ENCODE results near the gene BRIP1.

Gene BRIP1

GRCh38 chr17:61768405-61768804, 94.9 kb downstream of the BRIP1 start:
- Histone ChIP-seq H3K9me3 (replicated peaks in 1 of 11) (peaks cover 23 to 39% (median 32%) of the 10 kb centered on the region in 11 experiments), H3K9ac (no peak overlapping the region), H3K4me1 (no peaks in the 10 kb centered on the region), H3K27ac (no peak overlapping the region), H3K27me3 (no peaks in the 10 kb centered on the region), H3K36me3 (peaks cover 11 to 76% (median 58%) of the 10 kb centered on the region in 11 experiments), H3K4me3 (no peak overlapping the region), H4K20me1 (no peaks in the 10 kb centered on the region), H3K4me2 (no peak overlapping the region)
- TF ChIP-seq Cebpa-rat (IDR thresholded peaks at IDR 0.05), result no peak

- H3K9ac ChIP-seq, result no peak overlapping the region
These were observed 96.8 kb downstream of the BRIP1 start for GRCh38 chr17:61766520-61766919.

GRCh38 chr17:61764846-61765245, 98.5 kb downstream of the BRIP1 start:
- TF ChIP-seq Cebpa-rat (IDR thresholded peaks at IDR 0.05), result no peak
- Histone ChIP-seq H3K9me3 (replicated peaks in 1 of 11) (peaks cover 8 to 25% (median 19%) of the 10 kb centered on the region in 11 experiments; a peak in 21 of 22 replicates), H3K4me1 (no peaks in the 10 kb centered on the region), H3K4me2 (no peak overlapping the region), H3K9ac (no peak overlapping the region), H4K20me1 (no peaks in the 10 kb centered on the region), H3K36me3 (peaks cover 5 to 76% (median 54%) of the 10 kb centered on the region in 11 experiments; a peak in 20 of 22 replicates), H3K27me3 (no peaks in the 10 kb centered on the region), H3K27ac (no peak overlapping the region), H3K4me3 (no peak overlapping the region)

More at GRCh38 chr17:61766520-61766919, 96.8 kb downstream of the BRIP1 start:
- TF ChIP-seq Cebpa-rat (IDR thresholded peaks at IDR 0.05), result no peak
- Histone ChIP-seq H3K36me3 (peaks cover 10 to 86% (median 64%) of the 10 kb centered on the region in 11 experiments), H3K4me1 (no peaks in the 10 kb centered on the region), H3K27ac (no peak overlapping the region), H3K4me2 (no peak overlapping the region), H3K9me3 (replicated peaks in 1 of 11) (peaks cover 24 to 41% (median 32%) of the 10 kb centered on the region in 11 experiments), H4K20me1 (no peaks in the 10 kb centered on the region), H3K27me3 (no peaks in the 10 kb centered on the region), H3K4me3 (no peak overlapping the region)

DNA sequence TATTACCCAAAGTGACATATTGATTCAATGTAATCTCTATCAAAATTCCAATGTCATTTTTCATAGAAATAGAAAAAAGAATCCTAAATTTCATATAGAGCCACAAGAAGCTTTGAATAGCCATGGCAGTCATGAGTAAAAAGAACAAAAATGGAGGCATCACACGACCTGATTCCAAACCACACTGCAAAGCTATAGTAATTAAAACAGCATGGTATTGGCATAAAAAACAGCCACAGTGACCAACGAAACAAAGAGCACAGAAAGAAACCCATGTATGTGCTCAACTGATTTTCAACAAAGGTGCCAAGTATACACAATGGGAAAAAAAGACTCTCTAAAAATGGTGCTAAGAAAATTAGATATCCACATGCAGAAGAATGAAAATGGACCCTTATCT, 101.5 kb downstream of the BRIP1 start:
- Histone ChIP-seq H3K4me2 (no peak overlapping the region), H3K27ac (no peak overlapping the region), H3K4me3 (no peak overlapping the region), H3K9ac (no peak overlapping the region), H3K4me1 (no peaks in the 10 kb centered on the region), H4K20me1 (no peaks in the 10 kb centered on the region), H3K36me3 (peaks cover 12 to 76% (median 52%) of the 10 kb centered on the region in 11 experiments; a peak in 20 of 22 replicates), H3K9me3 (replicated peaks in 1 of 11) (peaks cover 13 to 34% (median 29%) of the 10 kb centered on the region in 11 experiments; a peak in 20 of 22 replicates), H3K27me3 (no peaks in the 10 kb centered on the region)
- TF ChIP-seq Cebpa-rat (IDR thresholded peaks at IDR 0.05), result no peak

- H3K9ac ChIP-seq, result no peak overlapping the region
These were observed 104.0 kb downstream of the BRIP1 start for GRCh38 chr17:61759362-61759761.

DNA sequence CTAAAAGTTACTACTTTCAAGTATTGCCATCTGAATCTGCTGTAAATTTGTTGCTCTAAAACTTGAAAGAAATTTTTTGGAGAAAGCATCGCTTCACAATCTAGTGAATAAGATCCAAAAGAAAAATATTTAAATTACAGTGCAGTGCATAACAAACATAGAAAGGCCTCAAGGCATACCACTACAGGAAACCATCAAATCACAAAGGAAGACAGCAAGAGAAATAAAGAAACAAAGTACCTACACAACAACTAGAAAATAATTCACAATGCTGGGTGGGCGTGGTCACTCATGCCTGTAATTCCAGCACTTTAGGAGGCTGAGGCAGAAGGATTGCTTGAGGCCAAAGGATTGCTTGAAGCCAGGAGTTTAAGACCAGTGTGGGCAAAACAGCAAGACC, 104.9 kb downstream of the BRIP1 start:
- Histone ChIP-seq H4K20me1 (no peaks in the 10 kb centered on the region), H3K9me3 (replicated peaks in 1 of 11) (peaks cover 13 to 34% (median 29%) of the 10 kb centered on the region in 11 experiments; a peak in 20 of 22 replicates), H3K4me3 (no peak overlapping the region), H3K36me3 (peaks cover 12 to 96% (median 56%) of the 10 kb centered on the region in 11 experiments; a peak in 20 of 22 replicates), H3K4me1 (no peaks in the 10 kb centered on the region), H3K27ac (no peak overlapping the region), H3K9ac (no peak overlapping the region), H3K4me2 (no peak overlapping the region), H3K27me3 (no peaks in the 10 kb centered on the region)
- TF ChIP-seq Cebpa-rat (IDR thresholded peaks at IDR 0.05), result no peak

More at GRCh38 chr17:61759362-61759761, 104.0 kb downstream of the BRIP1 start:
- H3K4me3 ChIP-seq, result no peak overlapping the region
- H3K4me1 ChIP-seq, result no peaks in the 10 kb centered on the region
- H3K27me3 ChIP-seq, result no peaks in the 10 kb centered on the region
- no peak overlapping the region for H3K27ac ChIP-seq
- no peak for TF ChIP-seq Cebpa-rat (IDR thresholded peaks at IDR 0.05)
- no peak overlapping the region for H3K4me2 ChIP-seq
- peaks cover 12 to 96% (median 59%) of the 10 kb centered on the region in 11 experiments; a peak in 20 of 22 replicates for H3K36me3 ChIP-seq
- H3K9me3 ChIP-seq (replicated peaks in 1 of 11), result peaks cover 13 to 34% (median 29%) of the 10 kb centered on the region in 11 experiments; a peak in 20 of 22 replicates
- H4K20me1 ChIP-seq, result no peaks in the 10 kb centered on the region

DNA sequence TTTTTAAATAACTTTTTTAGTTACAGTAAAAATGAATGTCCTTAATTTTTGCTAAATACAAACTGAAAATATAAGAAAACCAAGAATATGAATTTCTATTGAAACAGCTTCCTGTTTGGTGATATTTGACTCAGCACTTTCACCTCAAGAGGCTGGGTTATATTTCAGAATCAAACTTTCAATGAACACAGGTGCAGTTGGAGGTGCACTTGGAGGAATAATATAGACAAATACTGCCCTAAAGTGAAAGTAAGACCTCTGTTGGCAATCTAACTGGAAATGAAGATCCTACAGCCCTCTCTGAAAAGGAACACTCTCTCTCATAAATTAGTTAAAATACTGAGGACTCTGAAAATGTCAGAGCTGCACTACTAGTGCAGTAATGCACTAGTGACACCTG, 106.2 kb downstream of the BRIP1 start:
- Histone ChIP-seq H4K20me1 (no peaks in the 10 kb centered on the region), H3K9me3 (replicated peaks in 1 of 11) (peaks cover 6 to 25% (median 19%) of the 10 kb centered on the region in 11 experiments; a peak in 20 of 22 replicates), H3K27me3 (no peaks in the 10 kb centered on the region), H3K4me3 (no peak overlapping the region), H3K27ac (no peak overlapping the region), H3K4me1 (no peaks in the 10 kb centered on the region), H3K9ac (no peak overlapping the region), H3K36me3 (peaks cover 12 to 96% (median 52%) of the 10 kb centered on the region in 11 experiments; a peak in 20 of 22 replicates), H3K4me2 (no peak overlapping the region)
- no peak for TF ChIP-seq Cebpa-rat (IDR thresholded peaks at IDR 0.05)

GRCh38 chr17:61756561-61756960, 106.8 kb downstream of the BRIP1 start:
- Histone ChIP-seq H3K4me1 (no peaks in the 10 kb centered on the region), H3K4me3 (no peak overlapping the region), H3K9me3 (replicated peaks in 1 of 11) (peaks cover 0 to 19% (median 13%) of the 10 kb centered on the region in 11 experiments; a peak in 14 of 22 replicates), H4K20me1 (no peaks in the 10 kb centered on the region), H3K9ac (no peak overlapping the region), H3K27ac (no peak overlapping the region), H3K4me2 (no peak overlapping the region), H3K36me3 (peaks cover 8 to 90% (median 46%) of the 10 kb centered on the region in 11 experiments; a peak in 19 of 22 replicates), H3K27me3 (no peaks in the 10 kb centered on the region)
- TF ChIP-seq Cebpa-rat (IDR thresholded peaks at IDR 0.05), result no peak

GRCh38 chr17:61755668-61756067, 107.7 kb downstream of the BRIP1 start:
- Histone ChIP-seq H3K9ac (no peak overlapping the region), H3K4me3 (no peak overlapping the region), H3K4me2 (no peak overlapping the region), H3K27ac (no peak overlapping the region), H3K9me3 (replicated peaks in 1 of 11) (peaks cover 0 to 18% (median 12%) of the 10 kb centered on the region in 11 experiments; a peak in 14 of 22 replicates), H3K36me3 (peaks cover 8 to 87% (median 41%) of the 10 kb centered on the region in 11 experiments; a peak in 19 of 22 replicates), H3K4me1 (no peaks in the 10 kb centered on the region), H4K20me1 (no peaks in the 10 kb centered on the region), H3K27me3 (no peaks in the 10 kb centered on the region)
- no peak for TF ChIP-seq Cebpa-rat (IDR thresholded peaks at IDR 0.05)

DNA sequence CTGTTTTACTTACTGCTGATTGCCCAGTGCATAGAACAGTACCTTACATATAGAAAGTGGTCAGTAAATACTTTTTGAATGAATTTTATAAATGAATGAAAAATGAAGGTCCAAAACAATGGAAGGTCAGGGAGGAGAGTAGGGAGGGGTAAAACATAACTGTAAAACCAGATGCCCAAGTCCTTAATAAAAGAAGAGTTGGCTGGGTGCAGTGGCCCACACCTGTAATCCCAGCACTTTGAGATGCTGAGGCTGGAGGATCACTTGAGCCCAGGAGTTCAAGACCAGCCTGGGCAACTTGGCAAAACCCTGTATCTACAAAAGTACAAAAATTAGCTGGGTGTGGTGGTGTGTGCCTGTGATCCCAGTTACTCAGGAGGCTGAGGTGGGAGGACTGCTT, 108.2 kb downstream of the BRIP1 start:
- Histone ChIP-seq H3K27ac (no peak overlapping the region), H4K20me1 (no peaks in the 10 kb centered on the region), H3K36me3 (peaks cover 8 to 89% (median 43%) of the 10 kb centered on the region in 11 experiments; a peak in 19 of 22 replicates), H3K9me3 (replicated peaks in 1 of 11) (peaks cover 0 to 18% (median 12%) of the 10 kb centered on the region in 11 experiments; a peak in 14 of 22 replicates), H3K4me3 (no peak overlapping the region), H3K9ac (no peak overlapping the region), H3K27me3 (no peaks in the 10 kb centered on the region), H3K4me2 (no peak overlapping the region), H3K4me1 (no peaks in the 10 kb centered on the region)
- no peak for TF ChIP-seq Cebpa-rat (IDR thresholded peaks at IDR 0.05)
